Stimulated activated CD4-positive, alpha-beta T cell treated with anti-CD3 and anti-CD28 coated beads, TNF-alpha, amount 100 ng/mL, for 1 hour (primary cell): Measurements from ENCODE around the gene LTF.
A peak's percentile ranks its signal among the peaks of the same experiment; 100 is the strongest.
"Not testable (repeated sequence)": the region's sequence is repeated elsewhere in the genome, so short reads cannot be mapped to it uniquely, and the experiment has no call there.

Experiments used
- DNase-seq, 3 donors: peaks; one replicate each; pipeline ENCODE4 v3.0.0-alpha.2; 2020; ENCODE audit warnings: low read depth in 3 of 3, low spot score in 1 of 3

LTF gene

DNA sequence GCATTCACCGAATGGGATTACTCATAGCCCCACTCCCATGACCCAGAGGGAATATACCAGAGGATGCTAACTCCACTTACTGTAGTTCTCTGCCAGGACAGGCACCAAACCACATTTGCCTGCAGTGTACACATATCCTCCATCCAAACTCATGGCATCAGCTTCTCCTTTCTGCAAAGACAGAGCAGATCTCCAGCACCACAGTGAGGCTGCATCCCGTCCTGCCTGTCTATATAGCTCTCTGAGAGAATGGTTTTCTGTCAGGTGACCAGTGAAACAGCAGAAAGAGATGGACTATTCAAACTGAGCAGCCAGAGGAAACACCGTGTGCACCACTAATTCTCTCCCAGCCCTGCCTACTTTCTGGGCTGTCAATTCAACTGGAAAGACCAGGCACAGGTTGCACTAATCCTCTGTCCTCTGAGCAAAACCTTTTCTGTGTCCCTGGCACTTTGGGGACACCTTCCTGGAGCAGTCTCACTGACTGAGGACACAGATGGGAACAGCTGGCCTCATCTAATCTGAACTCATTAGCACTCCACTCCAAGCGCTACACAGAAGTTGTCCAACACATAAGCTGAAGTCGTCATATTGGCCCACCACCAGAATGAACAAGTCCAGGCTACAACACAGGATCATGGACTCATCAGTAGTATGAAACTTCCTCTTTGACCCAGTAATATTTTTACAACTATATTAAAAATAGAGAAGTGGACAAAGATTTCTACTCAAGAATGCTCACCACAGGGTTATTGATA lies 17.3 kb downstream of the LTF start:
- DNase-seq = no peak

DNA sequence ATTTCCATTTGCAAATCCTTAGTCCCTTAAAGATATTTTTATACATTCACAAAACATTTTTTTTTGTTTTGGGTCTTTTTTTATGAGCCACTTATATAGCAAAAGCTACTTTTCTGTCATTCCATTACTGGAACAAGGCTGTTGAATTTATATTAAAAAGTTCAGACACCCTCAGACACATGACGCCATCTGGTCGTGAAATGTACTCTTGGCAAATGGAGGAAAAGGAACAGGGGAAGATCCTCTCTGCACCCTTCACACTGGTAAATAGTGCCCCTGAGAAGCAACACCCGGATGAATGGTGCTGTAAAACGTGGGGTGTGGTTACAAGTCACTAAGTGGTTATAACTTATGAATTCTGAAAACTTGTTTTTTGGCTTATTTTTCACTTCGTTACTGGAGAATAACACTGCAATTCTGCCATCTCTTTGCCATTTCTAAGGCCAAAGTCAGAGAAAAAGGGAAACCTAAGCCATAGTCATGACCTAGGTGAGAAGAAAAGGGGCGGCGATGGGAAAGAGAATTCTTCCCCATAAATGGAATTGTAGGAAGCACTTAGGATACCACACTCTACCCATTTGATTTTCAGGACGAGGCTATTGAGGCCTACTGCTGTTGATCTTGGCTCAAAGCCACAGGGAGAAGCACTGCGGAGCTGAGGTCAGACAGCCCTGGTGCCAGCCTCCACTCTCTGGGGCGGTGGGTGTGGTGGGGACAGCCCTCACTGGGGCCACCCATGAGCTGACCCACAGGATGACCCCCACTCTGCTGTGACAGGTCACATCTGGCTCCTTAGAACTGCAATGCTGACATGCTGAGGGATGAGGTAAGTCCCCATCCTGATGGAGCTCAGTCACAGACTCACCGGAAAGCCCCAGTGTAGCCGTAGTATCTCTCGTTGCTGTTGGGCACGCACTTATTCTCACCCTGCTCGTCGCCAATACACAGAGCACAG lies 21.9 kb downstream of the LTF start:
- DNase-seq = peak in 1 of 3 donors; percentile 35

DNA sequence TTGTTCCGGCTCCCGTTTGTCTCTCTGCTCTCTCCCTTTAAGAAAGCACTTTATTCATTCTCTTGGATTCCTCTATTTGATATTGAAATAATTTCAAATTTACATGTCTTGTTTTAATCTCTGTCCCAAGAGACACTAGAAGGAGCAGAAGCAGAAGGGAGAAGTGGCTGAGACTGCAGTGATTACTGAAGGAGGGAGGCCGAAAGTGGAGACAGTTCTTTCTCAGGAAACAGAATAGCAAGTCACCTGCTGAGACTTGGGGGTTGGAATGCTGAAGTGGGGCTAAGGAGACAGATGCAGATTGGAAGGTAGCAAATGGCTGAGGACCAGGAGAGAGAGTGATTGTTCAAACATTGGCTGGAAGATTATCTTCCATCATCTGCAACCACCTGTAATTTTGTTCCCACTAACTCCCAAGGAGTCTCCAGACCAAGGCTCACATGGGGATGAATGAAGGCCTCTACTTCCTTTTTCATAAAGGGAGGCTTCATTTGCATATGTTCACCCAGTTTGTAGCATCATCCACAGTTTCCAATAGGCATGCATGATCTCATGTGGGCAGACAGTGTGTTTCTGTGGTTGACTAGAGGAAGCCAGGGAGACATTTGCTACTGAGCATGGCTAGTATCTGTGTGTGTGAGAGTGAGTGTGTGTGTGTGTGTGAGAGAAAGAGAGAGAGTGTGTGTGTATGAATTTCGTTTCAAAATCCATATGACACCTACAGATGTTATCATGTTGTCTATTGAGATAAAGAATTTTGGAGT lies 24.0 kb downstream of the LTF start:
- peak in 1 of 3 donors; percentile 0 for DNase-seq

DNA sequence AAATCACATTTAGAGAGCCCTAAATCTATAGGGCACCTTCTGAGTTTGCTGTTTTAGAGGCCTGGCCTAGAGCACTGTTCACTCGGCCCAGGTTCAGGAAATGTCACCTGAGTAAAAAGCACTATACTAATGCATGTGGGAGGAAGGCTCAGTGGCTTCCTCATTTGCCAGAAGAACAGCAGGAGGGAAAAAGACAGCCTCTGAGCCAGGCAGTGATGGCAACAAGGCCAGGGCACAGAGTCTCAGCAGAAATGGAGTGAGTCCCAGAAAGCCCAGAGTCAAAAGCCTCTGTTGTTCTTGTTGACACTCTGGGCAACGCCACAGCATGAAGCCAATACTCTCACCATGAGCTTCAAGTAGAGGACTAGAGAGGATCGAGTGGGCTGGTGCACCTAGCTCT lies 25.9 kb downstream of the LTF start:
- no peak for DNase-seq

DNA sequence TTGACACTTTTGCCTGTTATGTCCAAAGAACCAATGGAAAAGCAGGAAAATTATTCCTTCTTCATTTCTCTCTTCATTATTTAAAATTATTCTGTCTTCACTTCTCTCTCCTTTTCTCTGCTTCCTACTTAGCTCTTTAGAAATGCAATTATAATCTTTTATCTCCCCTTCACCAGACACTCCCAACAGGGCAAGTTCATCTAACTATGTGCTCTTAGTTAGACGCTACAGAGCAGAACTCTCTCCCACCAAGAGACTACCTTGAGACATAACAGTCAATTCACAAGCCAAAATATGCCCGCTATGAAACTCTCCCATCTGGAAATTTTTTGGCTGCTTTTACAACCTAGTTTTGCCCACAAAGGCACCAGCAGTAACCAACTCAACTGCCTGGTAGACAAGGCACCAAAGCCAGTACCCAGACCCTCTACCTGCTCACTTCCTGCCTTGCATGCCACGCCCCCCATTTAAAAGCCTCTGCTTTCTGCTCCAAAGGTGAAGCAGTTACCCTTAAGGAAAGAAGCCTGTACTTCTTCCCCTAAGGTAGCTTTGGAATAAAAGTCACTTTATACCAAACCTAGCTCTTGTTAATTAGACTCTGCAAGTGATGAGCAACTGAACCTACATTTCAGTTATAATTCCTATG lies 29.5 kb downstream of the LTF start:
- no peak for DNase-seq

DNA sequence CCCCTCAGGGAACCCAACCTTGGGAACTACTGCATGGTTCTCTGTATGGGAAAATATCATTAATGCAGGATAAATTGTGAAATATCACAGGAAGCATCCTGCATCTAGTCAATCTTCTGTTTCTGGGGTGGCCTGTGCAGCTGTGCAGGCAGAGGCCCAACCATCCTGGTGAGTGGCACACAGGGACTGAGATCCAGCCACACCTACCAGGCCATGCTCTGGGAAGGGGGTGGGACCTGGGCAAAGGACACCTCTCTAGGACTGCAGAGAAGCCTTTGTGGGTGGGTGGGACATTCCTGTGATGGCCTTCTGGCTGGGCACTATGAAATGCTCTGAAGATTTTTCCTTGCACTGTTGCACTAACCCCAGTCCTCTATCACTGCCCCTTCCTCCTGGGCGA lies 30.9 kb downstream of the LTF start:
- no peak for DNase-seq

DNA sequence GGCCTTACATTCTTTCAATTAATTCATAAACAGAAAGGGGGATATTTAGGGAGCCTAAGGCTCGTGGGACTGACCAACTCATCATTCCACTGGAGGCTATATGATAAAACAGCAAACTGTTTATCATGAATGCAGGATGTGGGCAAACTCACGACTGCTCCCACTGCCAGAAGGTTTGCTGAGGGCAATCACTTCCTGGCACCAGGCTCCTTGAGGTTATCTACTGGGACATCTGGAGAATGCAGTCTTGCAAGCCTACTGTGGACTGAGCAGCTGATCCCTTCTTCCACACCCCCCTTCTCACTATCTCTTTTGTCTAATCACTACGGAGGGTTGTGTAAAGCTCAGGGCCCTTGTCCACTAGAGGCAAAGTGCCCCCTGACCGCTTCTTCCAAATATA lies 31.6 kb downstream of the LTF start:
- not testable (repeated sequence) for DNase-seq

DNA sequence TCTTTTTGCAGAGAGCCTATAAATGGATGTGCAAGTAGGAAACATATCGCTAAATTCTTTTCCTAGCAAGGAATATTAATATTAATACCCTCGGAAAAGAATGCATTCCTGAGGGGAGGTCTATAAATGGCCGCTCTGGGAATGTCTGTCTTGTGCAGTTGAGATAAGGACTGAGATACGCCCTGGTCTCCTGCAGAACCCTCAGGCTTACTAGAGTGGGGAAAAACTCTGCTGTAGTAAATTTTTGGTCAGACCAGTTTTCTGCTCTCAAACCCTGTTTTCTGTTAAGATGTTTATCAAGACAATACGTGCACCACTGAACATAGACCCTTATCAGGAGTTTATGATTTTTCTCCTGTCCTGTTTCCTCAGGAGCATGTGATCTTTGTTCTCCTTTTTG lies 32.8 kb downstream of the LTF start:
- not testable (repeated sequence) for DNase-seq

DNA sequence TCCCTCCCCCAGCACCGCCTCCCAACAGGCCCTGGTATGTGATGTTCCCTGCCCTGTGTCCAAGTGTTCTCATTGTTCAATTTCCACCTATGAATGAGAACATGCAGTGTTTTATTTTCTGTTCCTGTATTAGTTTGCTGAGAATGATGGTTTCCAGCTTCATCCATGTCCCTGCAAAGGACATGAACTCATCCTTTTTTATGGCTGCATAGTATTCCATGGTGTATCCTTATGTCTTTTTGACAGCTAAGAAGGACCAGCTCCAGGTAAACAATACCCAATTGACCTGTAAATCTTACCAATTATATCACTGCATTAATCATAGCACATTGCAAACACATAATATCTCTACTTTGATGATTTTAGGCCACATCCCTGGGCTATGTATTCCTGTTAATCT lies 33.8 kb downstream of the LTF start:
- DNase-seq = not testable (repeated sequence)

DNA sequence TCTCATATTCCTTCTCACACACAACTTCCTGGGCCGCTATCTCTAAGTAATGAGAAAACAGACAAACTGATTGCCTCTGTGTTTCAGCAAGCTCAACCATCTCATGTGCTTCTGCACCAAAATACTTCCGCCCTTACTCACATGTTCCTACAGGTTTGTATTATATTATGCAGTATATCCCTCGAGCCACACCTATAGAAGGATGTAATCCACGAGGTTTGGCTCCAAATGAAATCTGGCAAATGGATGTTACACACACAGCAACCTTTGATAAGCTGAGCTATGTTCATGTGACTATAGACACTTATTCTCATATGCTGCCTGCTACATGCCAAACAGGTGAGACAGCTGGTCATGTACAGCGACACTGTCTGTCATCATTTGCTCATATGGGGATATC lies 35.0 kb downstream of the LTF start:
- DNase-seq = no peak

DNA sequence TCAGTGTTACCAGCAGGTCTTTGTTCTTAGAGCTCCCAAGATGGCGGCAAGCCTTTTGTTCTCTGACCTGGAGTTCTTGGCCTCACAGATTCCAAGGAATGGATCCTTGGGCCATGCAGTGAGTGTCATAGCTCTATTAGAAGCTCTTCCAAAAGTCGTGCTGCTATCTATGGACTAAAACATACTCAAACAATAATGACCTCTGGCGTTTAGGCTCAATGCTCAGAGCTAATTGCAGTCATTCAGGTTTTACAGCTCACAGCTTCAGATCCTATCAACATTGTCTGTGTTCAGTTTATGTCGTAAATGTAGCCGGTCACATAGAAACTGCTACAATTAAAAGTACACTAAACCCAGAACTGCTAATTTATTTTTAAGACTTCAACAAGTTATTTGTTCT lies 35.5 kb downstream of the LTF start:
- DNase-seq = no peak

DNA sequence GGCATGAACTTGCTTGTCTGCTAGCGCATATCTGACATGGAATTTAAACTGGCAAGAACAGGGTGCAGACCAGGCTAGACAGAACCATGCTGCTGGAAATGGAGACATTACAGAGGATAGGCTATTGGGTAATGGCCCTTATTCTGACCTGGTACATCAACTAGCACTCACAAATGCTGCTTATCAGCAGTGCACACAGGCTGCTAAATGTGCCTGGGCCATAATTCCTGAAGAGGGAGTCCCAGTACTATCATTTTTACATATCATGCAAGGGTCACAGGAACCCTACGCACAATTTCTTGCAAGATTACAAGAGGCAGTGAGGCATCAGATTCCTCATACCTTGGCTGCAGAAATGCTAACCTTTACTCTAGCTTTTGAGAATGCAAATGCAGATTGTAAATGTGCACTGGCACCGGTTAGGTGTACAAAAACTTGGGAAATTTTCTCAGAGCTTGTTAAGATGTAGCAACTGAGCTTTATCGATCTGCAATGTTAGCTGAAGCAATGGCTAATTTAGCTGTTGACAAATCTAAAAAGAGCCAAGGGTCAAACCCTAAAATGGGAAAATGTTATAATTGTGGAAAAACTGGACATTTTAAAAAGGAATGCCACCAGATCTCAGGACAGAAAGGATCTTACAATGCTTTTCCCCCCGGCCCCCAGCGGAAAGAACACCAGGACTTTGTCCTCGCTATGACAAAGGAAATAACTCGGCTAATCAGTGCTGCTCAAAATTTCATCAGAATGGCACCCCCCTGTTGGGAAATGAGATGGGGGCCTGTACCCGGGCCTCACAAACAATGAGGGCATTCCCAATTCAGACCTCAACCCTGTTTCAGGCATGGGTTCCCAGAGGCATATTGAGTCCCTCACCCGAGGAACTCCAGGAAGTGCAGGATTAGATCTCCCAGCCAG lies 36.5 kb downstream of the LTF start:
- DNase-seq = no peak

DNA sequence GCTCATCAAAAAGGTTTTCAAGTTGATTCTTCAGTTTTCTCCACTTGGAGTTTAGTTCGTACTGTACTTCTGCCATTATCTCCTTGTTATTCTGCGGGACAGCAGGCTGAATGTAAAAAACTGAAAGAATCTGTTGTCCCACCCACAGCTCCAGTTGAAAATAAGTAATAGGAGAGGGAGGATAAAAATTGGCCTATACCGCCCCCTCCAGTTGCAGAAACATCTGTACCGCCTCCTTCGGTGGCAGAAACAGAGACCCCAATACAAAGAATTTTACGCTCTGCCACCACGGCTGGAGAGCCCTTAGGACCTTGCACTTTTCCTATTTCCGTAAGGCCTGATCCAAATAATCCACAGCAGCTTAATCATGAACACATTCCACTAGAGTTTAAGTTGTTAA lies 37.3 kb downstream of the LTF start:
- not testable (repeated sequence) for DNase-seq

DNA sequence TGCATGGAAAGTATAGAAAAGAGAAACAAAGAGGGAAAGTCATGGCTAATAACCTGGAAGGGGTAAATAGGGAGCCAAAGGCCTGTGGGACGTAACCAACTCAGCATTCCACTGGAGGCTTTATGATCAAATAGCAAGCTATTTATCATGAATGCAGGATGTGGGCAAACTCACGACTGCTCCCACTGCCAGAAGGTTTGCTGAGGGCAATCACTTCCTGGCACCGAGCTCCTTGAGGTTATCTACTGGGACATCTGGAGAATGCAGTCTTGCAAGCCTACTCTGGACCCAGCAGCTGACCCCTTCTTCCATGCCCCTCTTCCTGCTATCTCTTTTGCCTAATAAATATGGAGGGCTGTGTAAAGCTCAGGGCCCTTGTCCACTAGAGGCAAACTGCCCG lies 38.2 kb downstream of the LTF start:
- DNase-seq = not testable (repeated sequence)

DNA sequence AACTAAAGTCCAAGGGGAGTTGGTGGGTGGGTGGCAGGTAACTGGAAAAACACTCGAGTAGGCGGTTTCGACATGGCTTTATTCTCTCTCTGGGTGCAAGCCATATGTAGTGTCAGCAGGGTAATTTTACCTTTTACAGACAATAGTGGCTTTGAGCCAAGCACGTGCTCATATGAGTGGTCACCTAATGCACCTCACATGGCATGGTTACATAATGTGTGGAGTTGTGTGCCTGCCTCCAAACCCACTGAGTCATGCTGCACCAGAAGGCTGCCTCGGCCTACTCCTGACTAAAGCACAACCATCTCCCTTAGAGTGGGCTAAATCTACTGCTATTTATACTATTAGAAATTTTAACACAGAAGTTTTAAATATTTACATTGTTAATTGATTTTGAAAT lies 41.1 kb downstream of the LTF start:
- no peak for DNase-seq

DNA sequence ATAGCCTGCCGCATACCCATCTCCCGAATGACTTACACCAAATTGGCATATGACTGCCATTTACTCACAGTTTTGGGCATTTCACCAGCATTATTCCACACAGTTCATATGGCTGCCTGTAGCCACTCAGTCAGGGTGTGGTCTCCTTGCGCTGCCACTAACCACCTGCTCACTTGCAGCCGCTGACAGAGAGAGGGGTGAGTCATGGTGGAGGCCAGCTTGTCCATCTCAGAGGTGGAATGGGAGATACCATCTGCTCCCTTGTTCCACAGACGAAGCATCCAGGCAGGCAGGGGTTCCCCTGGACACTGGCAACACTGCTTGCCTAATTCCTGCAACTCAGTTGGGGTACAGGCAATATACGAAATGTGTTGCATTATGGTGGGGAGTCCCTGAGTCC lies 42.1 kb downstream of the LTF start:
- no peak for DNase-seq

DNA sequence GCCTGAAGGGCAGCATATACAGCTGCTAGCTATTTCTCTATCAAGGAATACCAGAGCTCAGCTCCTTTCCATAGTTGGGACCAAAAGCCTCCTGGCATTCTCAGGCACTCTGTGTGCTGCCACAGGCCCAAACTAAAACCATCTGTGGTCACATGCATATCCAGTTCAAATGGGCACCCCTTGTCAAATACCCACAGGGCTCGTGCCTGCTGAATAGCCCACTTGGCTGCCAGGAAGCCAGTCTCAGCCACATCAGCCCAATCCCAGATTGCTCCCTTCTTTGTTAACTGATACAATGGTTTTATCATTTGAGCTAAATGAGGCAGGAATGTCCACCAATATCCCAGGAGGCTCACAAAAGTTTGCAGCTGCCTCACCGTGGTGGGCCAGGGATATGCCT lies 43.8 kb downstream of the LTF start:
- no peak for DNase-seq

DNA sequence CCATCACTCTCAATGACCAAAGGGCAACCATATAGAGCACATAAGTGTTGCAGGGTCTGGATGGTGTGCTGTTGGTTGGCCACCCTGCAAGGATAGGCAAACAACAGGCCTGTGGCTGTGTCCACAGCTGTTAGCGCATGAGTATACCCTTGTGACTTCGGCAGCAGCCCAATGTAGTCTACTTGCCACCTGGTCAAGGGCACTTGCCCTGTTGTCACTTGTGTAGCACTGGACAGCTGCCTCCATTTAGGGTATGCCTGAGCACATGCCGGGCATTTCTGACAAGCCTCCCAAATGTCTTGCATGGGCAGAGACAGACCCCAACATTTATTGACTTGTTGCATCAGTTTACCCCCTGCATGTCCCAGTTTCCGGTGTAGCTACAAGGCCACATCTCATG lies 44.9 kb downstream of the LTF start:
- no peak for DNase-seq

DNA sequence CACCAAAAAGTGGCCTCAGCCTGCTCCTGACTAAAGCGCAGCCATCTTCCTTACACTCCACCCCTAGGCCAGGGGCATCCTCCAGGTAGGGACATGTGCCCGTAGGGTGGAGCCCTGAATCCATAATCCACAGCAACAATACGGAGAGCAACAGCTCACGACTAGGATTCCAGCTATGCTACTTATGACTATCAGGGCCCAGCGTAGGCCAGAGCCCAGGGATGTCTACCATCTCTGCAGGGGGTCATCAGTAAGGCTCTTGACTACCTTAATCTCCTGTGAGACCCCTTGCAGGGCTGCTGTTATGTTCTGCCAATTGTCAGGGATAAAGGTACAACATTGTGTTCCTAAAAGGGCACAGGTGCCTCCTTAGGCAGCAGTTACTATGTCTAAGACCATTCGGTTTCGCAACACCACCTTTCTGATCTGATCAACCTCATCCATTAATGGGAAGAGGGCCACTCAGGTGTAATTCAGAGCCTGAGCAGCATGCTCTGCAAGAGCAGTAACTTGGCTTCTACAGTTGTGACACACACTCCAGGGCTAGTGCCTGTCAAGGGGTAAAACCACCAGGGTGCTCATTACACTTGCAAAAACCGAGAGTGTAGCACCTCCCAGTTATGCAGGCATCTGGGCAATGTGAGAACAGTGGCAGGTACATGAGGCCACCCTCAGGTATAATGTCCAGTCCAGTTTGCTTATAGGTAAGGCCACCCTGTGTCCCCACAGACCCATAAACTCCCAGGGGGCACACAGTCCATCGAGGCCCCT lies 46.7 kb downstream of the LTF start:
- no peak for DNase-seq
